Activated CD4-positive, alpha-beta T cell treated with anti-CD3 and anti-CD28 coated beads, Interleukin-2, amount 10 ng/mL, durations not matched to agents 24 days and 14 days (primary cell): ENCODE data around the gene PALLD. TPM values are rescaled to one million over a fixed set of nuclear protein-coding genes. Genes with fewer than 3 reads are reported as not detected.

ENCODE experiments used
- DNase-seq: peaks from one replicate; pipeline ENCODE4 v3.0.0; 2022
- H3K27ac Mint-ChIP-seq: one replicate; pipeline ENCODE4 v1.8.0; 2022; ENCODE audit warnings: mild to moderate bottlenecking, mixed read lengths
- H3K27me3 Mint-ChIP-seq: one replicate; pipeline ENCODE4 v1.8.0; 2022; ENCODE audit warnings: mixed read lengths
- H3K36me3 Mint-ChIP-seq: one replicate; pipeline ENCODE4 v1.8.0; 2022; ENCODE audit warnings: low read depth, mild to moderate bottlenecking, mixed read lengths
- H3K4me1 Mint-ChIP-seq: one replicate; pipeline ENCODE4 v1.8.0; 2021; ENCODE audit warnings: mixed read lengths
- H3K4me3 Mint-ChIP-seq: one replicate; pipeline ENCODE4 v1.8.0; 2022; ENCODE audit warnings: mild to moderate bottlenecking, moderate library complexity, mixed read lengths
- H3K9me3 Mint-ChIP-seq: one replicate; pipeline ENCODE4 v1.8.0; 2021; ENCODE audit warnings: mixed read lengths
- intact Hi-C: fragments of 100-400 bp; cut with micrococcal nuclease; formaldehyde crosslinking; loops from one replicate; pipeline ENCODE4 v1.15.1; 2023
- total RNA-seq: library from RNA; stranded (reverse); gene quantifications from 2 replicates; pipeline ENCODE4 v1.2.3, GENCODE V29; 2022

The PALLD gene
- total RNA-seq, 1 donor from 2014 or later, result 34.3 TPM

DNA sequence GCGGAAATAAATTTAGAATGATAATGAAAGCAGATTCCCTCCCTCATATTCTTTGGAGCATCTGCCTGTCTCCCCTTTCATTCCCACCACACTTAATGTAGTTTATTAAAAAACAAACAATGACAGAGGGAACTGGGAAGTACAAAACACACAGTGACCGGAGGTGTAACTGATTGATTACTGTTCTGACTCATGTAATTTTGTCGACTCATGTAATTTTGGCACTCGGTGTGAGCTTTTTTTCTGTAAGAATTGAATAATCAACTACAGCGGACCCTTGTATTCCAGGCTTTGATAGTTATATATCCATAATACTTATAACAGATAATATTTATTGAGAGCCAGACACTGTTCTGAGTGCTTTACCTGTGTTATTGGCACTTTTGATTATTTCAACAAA lies 110.4 kb downstream of the PALLD start:
- intact Hi-C loops, result no loop called here
- Mint-ChIP-seq H3K36me3 (no peaks in the 10 kb centered on the region), H3K4me1 (no peaks in the 10 kb centered on the region), H3K27ac (no peak overlapping the region), H3K4me3 (no peak overlapping the region), H3K27me3 (peaks cover 8% of the 10 kb centered on the region), H3K9me3 (no peaks in the 10 kb centered on the region)
- no peak for DNase-seq

DNA sequence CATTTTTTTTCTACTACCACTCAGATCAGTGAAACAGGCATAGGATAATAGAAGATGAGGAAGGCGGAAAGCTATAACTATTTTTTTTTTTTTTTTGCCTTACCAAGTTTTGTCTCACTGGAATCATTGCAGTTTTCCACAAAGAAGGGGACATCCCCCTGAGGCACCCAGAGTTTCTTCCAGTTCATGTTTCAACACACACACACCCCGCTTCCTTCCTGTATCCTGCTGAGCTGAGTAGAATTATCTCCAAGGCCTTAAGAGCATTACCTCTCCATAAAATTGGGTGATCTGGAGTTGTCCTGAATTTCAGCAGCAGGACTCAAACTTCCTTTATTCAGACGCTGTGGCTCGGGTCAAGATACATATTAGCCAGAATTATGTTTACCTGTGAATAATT lies 111.9 kb downstream of the PALLD start:
- H3K4me3 Mint-ChIP-seq, result no peak overlapping the region

DNA sequence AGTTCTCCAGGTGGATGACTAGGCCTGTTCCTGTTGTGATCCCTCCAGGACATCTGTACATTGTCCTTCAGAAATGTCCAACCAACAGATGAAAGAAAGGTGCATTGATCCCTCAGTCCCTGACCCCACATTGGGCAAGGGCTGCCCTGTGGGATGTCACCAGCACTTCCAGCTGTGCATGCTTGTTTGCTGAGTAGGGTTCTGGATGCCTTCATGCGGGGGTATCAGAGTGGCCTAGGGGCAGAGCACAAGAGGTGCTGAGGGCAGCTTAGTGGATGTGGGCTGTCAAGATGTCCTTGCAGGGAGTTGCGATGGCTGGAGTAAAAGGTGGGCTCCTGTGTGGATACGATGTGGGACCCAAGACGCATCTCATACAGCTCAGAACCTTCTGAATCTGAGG lies 112.5 kb downstream of the PALLD start:
- H3K4me3 Mint-ChIP-seq, result no peak overlapping the region
- intact Hi-C loops, result no loop called here
- H3K27ac Mint-ChIP-seq, result no peak overlapping the region
- peaks cover 6% of the 10 kb centered on the region for H3K27me3 Mint-ChIP-seq
- no peaks in the 10 kb centered on the region for H3K9me3 Mint-ChIP-seq
- H3K4me1 Mint-ChIP-seq, result no peaks in the 10 kb centered on the region
- no peaks in the 10 kb centered on the region for H3K36me3 Mint-ChIP-seq
- DNase-seq, result no peak

More for the DNA sequence above, 111.9 kb downstream of the PALLD start:
- peaks cover 8% of the 10 kb centered on the region for H3K27me3 Mint-ChIP-seq
- no peak for DNase-seq
- H3K9me3 Mint-ChIP-seq, result no peaks in the 10 kb centered on the region
- H3K36me3 Mint-ChIP-seq, result no peaks in the 10 kb centered on the region
- H3K27ac Mint-ChIP-seq, result no peak overlapping the region
- H3K4me1 Mint-ChIP-seq, result no peaks in the 10 kb centered on the region
- intact Hi-C loops, result no loop called here

DNA sequence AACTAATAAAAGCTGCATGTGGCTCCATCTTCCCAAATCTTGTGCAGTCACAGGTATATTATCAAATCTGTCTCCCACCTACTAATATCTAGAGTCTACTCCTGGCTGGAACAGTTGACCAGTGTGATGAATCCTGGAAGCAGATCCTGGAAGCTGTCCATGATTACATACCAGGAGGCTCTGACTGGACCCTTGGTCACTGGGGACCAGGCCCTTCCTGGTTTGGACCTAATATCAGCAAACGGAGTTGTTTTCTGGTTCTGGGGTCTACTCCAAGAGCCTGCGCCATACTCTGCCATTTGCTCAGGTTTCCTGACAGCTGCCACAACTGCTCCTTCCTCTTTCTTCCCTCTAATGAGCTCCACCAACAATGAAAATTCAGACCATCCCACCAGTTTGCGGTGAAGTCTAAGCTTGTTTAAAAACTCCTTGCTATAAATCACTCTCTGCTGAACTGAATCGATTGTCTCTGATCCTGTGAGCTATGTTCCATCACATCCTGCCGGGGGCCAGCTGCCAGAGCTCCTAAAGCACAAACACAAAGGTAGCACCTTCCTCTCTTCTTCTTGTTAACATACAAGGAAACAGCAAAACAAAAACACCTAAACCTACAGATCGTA lies 114.2 kb downstream of the PALLD start:
- peaks cover 10% of the 10 kb centered on the region for H3K27me3 Mint-ChIP-seq
- no peaks in the 10 kb centered on the region for H3K4me1 Mint-ChIP-seq
- no peak overlapping the region for H3K27ac Mint-ChIP-seq
- intact Hi-C loops, result no loop called here
- DNase-seq, result no peak
- no peak overlapping the region for H3K4me3 Mint-ChIP-seq
- no peaks in the 10 kb centered on the region for H3K36me3 Mint-ChIP-seq
- no peaks in the 10 kb centered on the region for H3K9me3 Mint-ChIP-seq

DNA sequence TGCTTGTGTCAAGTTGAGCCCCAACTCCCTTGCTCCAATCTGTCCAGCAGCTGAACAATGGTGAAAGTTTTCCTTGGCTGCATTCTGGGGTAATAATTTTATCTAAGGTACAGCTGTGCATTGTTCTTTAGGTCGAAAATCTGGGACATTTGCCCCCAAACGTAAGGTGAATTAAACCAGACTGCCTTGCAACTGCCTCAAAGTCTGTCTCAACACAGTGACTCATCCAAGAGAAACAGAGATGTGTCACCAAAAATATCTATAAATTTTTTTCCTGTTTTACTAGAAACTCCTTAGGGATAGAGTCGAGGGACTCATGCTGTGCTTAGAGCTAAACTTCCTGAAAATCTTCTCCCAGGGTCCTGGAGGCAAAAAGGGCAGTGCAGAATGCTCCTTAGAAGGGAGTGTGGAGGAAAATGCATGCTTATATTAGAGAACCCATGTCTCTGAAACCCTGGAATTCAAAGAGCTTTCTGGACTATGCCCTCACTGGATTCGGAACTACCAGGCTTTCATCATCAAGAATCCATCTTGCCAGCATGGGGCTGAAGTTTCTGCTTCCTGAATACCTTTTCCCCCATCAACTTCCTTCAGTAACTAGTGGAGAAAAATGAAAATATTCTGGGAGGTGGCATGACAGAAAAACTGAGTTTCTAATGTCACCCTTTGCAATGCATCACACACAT lies 115.7 kb downstream of the PALLD start:
- Mint-ChIP-seq H3K4me3 (no peak overlapping the region), H3K36me3 (no peaks in the 10 kb centered on the region), H3K27ac (no peak overlapping the region), H3K9me3 (no peaks in the 10 kb centered on the region), H3K4me1 (no peaks in the 10 kb centered on the region), H3K27me3 (peaks cover 12% of the 10 kb centered on the region)
- intact Hi-C loops, result no loop called here
- no peak for DNase-seq

DNA sequence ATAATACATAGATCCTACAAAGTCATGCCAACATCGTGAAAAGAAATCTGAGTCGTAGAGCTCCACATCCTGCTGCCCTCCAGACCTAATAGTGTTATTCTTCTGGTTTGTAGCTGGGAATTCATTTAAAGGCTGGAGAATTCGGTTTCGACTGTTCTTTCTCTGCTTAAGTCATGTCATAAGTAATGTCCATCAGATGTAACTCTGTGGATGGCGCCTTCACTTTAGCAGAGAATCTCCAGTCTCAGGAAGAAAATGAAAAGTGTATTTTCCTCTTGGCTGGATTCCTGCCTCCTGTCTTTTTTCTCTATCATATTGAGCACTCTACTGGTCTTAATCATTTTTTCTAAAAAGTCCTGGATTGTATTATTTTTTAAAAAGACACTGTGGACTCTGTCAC lies 117.0 kb downstream of the PALLD start:
- Mint-ChIP-seq H3K27me3 (peaks cover 15% of the 10 kb centered on the region), H3K27ac (no peak overlapping the region), H3K4me1 (no peaks in the 10 kb centered on the region), H3K9me3 (no peaks in the 10 kb centered on the region), H3K36me3 (no peaks in the 10 kb centered on the region), H3K4me3 (no peak overlapping the region)
- DNase-seq, result no peak
- intact Hi-C loops, result no loop called here

DNA sequence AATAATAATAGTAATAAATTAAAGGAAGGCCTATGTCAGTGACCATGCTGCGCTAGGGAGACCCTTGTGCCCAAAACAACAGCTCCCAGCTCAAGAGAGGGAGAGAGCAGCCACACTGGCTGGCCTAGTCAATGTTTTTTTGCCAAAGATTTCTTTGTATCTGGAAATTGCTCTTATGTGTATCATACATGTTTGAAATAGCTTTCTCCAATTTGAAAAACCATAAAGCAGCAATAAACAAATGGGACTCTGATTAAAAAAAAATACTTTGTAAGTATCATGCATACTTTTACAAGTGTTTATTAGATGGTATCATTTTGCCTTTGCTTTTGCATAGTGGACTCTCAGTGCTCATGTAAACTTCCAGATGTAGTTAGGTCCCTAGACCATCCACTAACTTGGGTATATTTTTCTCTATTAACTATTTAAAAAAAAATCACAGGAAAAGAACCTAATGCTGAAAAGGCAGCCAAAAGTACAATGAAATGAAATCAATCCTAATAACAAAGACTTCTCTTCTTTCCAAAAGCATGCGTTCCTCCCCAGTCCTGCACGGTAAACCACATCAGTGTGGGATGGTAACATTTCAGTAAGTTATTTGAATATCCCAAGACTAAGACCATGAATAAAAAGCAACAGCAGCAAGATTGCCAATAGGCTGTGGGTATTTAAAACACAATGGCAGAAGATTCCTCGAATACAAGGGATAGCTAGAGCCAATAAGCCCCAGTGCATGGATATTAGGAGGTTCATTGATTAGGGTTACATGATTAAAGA lies 117.6 kb downstream of the PALLD start:
- Mint-ChIP-seq H3K27ac (no peak overlapping the region), H3K27me3 (peaks cover 18% of the 10 kb centered on the region), H3K4me3 (no peak overlapping the region), H3K4me1 (no peaks in the 10 kb centered on the region), H3K36me3 (no peaks in the 10 kb centered on the region), H3K9me3 (no peaks in the 10 kb centered on the region)
- intact Hi-C loops, result no loop called here
- DNase-seq, result no peak

DNA sequence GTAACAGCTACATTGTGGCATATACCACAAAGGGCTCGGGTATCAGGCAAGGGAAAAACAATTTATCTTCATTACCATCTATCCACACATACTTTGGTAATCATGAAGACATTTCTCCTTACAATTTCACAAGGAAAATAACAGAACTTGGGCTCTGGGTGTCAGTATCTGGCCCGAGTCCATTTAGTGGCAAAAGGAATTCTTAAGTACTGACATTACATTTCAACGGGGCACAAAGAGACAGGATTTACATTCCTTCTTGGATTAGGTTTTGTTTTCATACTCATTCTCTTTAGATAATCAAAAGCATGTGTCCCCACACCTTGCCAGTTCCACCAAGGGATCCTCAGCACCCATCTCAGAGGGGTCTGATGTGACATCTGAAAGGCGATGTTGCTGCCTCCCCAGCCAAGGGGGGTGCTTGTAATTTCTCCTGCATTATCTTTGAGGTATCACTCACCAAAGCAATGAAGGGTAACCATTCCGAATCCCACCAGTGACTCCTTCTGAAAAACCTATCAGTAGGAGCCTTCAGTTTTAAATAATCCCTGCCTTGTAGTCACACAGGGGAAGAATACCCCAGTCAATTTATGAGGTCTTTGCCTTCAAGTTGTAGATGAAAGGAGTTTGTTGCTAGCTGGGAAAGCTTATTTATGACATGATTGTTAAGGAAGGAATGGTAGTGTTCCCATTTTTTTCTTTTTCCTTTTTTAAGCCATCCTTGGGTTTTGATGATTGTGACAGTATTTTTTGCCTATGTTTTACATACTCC lies 118.6 kb downstream of the PALLD start:
- H3K27me3 Mint-ChIP-seq, result peaks cover 18% of the 10 kb centered on the region
- DNase-seq, result no peak
- H3K9me3 Mint-ChIP-seq, result no peaks in the 10 kb centered on the region
- intact Hi-C loops, result no loop called here
- no peak overlapping the region for H3K4me3 Mint-ChIP-seq
- no peaks in the 10 kb centered on the region for H3K36me3 Mint-ChIP-seq
- no peaks in the 10 kb centered on the region for H3K4me1 Mint-ChIP-seq
- H3K27ac Mint-ChIP-seq, result no peak overlapping the region

DNA sequence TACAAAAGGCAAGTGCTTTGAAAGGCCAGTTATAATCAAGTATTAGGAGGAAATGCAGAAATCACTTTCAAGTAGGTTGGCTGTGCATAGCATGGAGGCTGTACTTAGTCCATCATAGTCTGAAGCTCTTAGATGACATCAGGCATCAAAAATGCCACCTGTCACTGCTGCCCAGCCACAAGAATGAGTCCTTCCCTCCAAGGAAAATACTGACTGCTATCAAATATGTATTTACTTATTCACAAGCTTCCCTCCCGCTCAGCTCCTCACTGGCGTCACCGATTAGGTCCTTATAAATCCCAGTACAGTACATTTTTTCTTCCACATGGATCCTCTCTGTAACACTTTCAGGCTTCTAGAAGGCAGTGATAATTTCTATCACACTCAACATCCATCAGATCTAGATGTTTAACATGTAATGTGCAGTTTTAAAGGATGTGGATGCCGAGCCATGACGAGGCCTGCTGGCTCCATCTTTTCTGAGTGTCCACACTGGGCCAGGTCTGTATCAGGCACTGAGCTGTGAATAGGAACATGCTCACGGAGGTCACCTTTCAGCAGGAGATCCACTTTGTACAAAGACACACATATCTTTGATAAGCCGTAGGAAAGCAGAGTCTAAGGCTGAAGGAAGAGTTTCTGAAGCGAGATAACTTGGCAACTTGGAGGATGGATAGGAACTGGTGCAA lies 121.9 kb downstream of the PALLD start:
- intact Hi-C loops, result no loop called here
- Mint-ChIP-seq H3K9me3 (no peaks in the 10 kb centered on the region), H3K36me3 (no peaks in the 10 kb centered on the region), H3K27me3 (peaks cover 35% of the 10 kb centered on the region), H3K27ac (no peak overlapping the region), H3K4me3 (no peak overlapping the region), H3K4me1 (no peaks in the 10 kb centered on the region)
- DNase-seq, result no peak

DNA sequence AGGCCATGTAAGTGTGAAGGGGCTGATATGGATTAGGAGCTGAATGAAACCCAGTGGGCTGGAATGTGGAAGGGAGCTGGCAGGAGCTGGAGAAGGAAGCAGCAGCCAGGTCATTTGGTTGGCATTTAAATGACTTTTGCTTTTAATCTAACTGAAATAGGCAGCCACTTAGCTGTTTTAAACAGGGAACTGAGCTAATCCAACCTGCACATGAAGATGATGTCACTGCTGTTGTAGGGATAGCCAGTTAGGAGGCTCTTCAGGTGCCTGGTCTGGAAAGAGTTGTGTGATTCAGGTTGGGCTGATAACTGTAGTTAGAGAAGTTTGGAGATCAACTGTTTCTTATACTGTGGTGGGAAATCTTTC lies 122.4 kb downstream of the PALLD start:
- Mint-ChIP-seq H3K4me3 (no peak overlapping the region), H3K9me3 (no peaks in the 10 kb centered on the region), H3K27ac (no peak overlapping the region), H3K36me3 (no peaks in the 10 kb centered on the region), H3K4me1 (no peaks in the 10 kb centered on the region), H3K27me3 (peaks cover 37% of the 10 kb centered on the region)
- intact Hi-C loops, result no loop called here
- DNase-seq, result no peak

DNA sequence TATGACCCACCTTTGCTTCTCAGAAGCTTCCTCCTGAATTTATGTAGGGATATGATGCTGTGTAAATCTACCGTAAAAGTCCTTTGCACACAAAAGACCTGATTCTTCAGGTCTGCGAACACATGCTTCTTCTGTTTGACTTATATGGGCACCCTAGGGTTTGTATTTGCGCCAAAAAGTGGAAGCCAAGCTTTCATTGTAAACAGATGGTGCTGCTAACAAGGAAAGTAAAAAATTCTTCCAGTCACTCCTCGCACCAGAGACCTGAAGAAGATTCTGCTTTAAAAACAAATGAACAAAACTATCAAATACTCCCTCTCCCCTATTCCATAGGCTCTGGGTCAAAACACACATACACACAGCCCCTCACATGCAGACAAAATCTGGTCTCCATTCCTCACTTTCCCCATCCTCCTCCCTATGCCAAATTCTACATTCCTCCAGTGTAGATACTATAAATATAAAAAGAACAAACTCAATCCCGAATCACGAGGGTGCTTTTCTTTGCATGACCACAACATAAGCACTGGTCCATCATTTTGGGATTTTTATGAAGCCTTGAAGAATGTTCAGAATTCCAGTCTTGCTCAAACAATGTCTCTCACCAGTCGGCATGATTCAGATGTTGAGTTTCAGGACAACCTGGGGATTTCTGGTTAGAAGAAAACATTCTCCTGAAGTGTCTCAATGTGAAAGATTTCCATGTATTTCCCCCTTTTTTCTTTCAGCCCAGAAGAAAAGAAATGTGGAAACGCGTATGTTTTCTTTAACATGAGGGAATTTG lies 125.1 kb downstream of the PALLD start:
- H3K4me3 Mint-ChIP-seq, result no peak overlapping the region
- intact Hi-C loops, result no loop called here
- peaks cover 37% of the 10 kb centered on the region for H3K27me3 Mint-ChIP-seq
- no peak overlapping the region for H3K27ac Mint-ChIP-seq
- no peak for DNase-seq
- no peaks in the 10 kb centered on the region for H3K4me1 Mint-ChIP-seq
- no peaks in the 10 kb centered on the region for H3K9me3 Mint-ChIP-seq
- no peaks in the 10 kb centered on the region for H3K36me3 Mint-ChIP-seq

DNA sequence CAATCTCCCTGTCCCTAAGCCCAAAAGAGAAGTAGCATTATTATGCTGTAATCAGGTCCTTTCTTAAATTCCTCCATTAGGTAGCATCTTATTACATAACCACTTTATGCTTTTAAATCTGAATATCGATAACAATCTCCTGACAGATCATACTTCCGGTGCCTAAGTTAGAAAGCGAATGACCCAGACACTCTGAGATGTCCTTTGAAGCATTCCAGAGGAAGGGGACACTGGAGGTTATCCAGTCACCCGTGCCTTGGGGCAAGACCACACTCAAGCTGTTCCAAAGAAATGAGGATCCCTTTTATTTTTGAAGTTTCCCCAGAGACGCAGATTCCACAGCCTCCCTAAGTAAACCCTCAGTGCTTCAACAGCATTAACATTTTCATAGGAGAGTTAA lies 125.7 kb downstream of the PALLD start:
- no peak overlapping the region for H3K4me3 Mint-ChIP-seq
- intact Hi-C loops, result no loop called here
- H3K9me3 Mint-ChIP-seq, result no peaks in the 10 kb centered on the region
- H3K4me1 Mint-ChIP-seq, result no peaks in the 10 kb centered on the region
- no peaks in the 10 kb centered on the region for H3K36me3 Mint-ChIP-seq
- DNase-seq, result no peak
- H3K27ac Mint-ChIP-seq, result no peak overlapping the region
- H3K27me3 Mint-ChIP-seq, result peaks cover 37% of the 10 kb centered on the region

DNA sequence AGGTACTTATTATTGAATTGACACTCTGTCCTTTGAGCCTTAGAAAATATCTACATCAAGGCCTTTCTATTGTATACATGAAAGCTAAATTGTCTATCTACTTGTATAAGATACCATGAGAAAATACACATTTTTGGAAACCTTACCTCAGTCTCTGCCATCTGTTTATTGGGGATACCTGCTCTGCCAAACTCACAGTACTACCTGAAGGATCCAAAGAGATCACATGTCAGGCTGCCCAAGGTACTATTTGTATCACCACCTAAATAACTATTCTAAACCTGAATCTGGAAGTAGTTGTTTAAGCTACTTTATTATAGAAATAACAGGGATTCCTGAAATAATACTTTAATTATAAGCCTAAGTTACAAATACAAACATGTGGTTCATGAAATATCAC lies 126.2 kb downstream of the PALLD start:
- Mint-ChIP-seq H3K9me3 (no peaks in the 10 kb centered on the region), H3K36me3 (no peaks in the 10 kb centered on the region), H3K4me1 (no peaks in the 10 kb centered on the region), H3K27me3 (peaks cover 37% of the 10 kb centered on the region), H3K4me3 (no peak overlapping the region), H3K27ac (no peak overlapping the region)
- intact Hi-C loops, result no loop called here
- DNase-seq, result no peak
